Neuronal stem cell (in vitro differentiated cells): ENCODE results near the gene KRT84.
A peak's percentile ranks its signal among the peaks of the same experiment; 100 is the strongest.

ENCODE experiments used
- DNase-seq: peaks from one replicate; pipeline ENCODE4 v3.0.0-alpha.2; 2013; ENCODE audit warnings: low spot score
- H2AFZ ChIP-seq: one replicate; pipeline ENCODE4 v1.6.1; 2013; ENCODE audit warnings: mild to moderate bottlenecking, low read length, inconsistent platforms
- H2AK5ac ChIP-seq: 2 replicates; pipeline ENCODE4 v1.6.1; 2013; ENCODE audit warnings: low read depth, mild to moderate bottlenecking, inconsistent platforms, low read length, moderate library complexity, mixed read lengths
- H2BK120ac ChIP-seq: 2 replicates; pipeline ENCODE4 v1.6.1; 2013; ENCODE audit warnings: low read depth, mild to moderate bottlenecking, inconsistent platforms, low read length, moderate library complexity, mixed read lengths
- H2BK12ac ChIP-seq: one replicate; pipeline ENCODE4 v1.6.1; 2013; ENCODE audit warnings: low read length, inconsistent platforms
- H2BK15ac ChIP-seq: 2 replicates; pipeline ENCODE4 v1.6.1; 2013; ENCODE audit warnings: mild to moderate bottlenecking, low read length, inconsistent platforms, mixed read lengths
- H2BK5ac ChIP-seq: one replicate; pipeline ENCODE4 v1.6.1; 2013; ENCODE audit warnings: inconsistent platforms, mild to moderate bottlenecking, low read length, moderate library complexity
- H3K14ac ChIP-seq: one replicate; pipeline ENCODE4 v1.6.1; 2013; ENCODE audit warnings: low read length, inconsistent platforms
- H3K18ac ChIP-seq: 2 replicates; pipeline ENCODE4 v1.6.1; 2013; ENCODE audit warnings: low read length, inconsistent platforms
- H3K23ac ChIP-seq: 2 replicates; pipeline ENCODE4 v1.6.1; 2013; ENCODE audit warnings: low read depth, mild to moderate bottlenecking, mixed read lengths, low read length, inconsistent platforms; ENCODE audit not compliant: poor library complexity
- H3K27ac ChIP-seq: replicated peaks from 3 replicates; pipeline ENCODE4 v1.5.1; 2013; ENCODE audit warnings: low read length, inconsistent platforms
- H3K27me3 ChIP-seq, 3 experiments: 2 replicates each; pipeline ENCODE4 v1.6.1; 2013; ENCODE audit warnings: low read length in 3 of 3, mild to moderate bottlenecking in 2 of 3, inconsistent platforms in 1 of 3, low read depth in 1 of 3, mixed read lengths in 1 of 3, moderate library complexity in 1 of 3; ENCODE audit not compliant: control insufficient read depth in 3 of 3, insufficient read depth in 3 of 3
- H3K36me3 ChIP-seq, 2 donors: replicated peaks in 1 of 2; 2 replicates each; pipeline ENCODE4 v1.6.1; 2013; ENCODE audit warnings: low read length in 2 of 2; ENCODE audit not compliant: control insufficient read depth in 2 of 2, insufficient read depth in 2 of 2
- H3K4ac ChIP-seq: 2 replicates; pipeline ENCODE4 v1.6.1; 2013; ENCODE audit warnings: inconsistent platforms, mild to moderate bottlenecking, low read length, moderate library complexity
- H3K4me1 ChIP-seq, 2 donors: 1 replicate in 1 of 2; 2 replicates in 1 of 2; pipeline ENCODE4 v1.6.1; 2013; ENCODE audit warnings: low read length in 2 of 2, low read depth in 1 of 2; ENCODE audit not compliant: control insufficient read depth in 2 of 2, insufficient read depth in 1 of 2
- H3K4me2 ChIP-seq: one replicate; pipeline ENCODE4 v1.6.1; 2013; ENCODE audit warnings: mild to moderate bottlenecking, low read length, inconsistent platforms; ENCODE audit not compliant: insufficient read depth, poor library complexity, severe bottlenecking
- H3K4me3 ChIP-seq, 2 donors: 2 replicates each; pipeline ENCODE4 v1.5.1; 2013; ENCODE audit warnings: low read length in 2 of 2, mild to moderate bottlenecking in 2 of 2, inconsistent platforms in 1 of 2, moderate library complexity in 1 of 2
- H3K79me1 ChIP-seq: one replicate; pipeline ENCODE4 v1.6.1; 2013; ENCODE audit warnings: low read depth, mild to moderate bottlenecking, inconsistent platforms, low read length, moderate library complexity
- H3K9ac ChIP-seq: one replicate; pipeline ENCODE4 v1.6.1; 2013; ENCODE audit warnings: mild to moderate bottlenecking, low read depth, low read length, inconsistent platforms; ENCODE audit not compliant: poor library complexity
- H3K9me3 ChIP-seq, 2 donors: replicated peaks in 1 of 2; 2 replicates each; pipeline versions ENCODE3 to v1.6.1; 2013; ENCODE audit warnings: low read length in 2 of 2, mild to moderate bottlenecking in 2 of 2, inconsistent platforms in 1 of 2, low read depth in 1 of 2, mixed read lengths in 1 of 2, moderate library complexity in 1 of 2; ENCODE audit not compliant: control insufficient read depth in 2 of 2, insufficient read depth in 1 of 2
- H4K8ac ChIP-seq: one replicate; pipeline ENCODE4 v1.6.1; 2013; ENCODE audit warnings: low read depth, mild to moderate bottlenecking, inconsistent platforms, low read length, moderate library complexity
- H4K91ac ChIP-seq: one replicate; pipeline ENCODE4 v1.6.1; 2013; ENCODE audit warnings: low read length, low read depth, mild to moderate bottlenecking, inconsistent platforms; ENCODE audit not compliant: poor library complexity
- WGBS, 2 donors: extraction: QIAGEN DNeasy Blood & Tissue Kit; methylation state at CpG; one replicate each; pipeline ENCODE4 v1.1.7; 2013; ENCODE audit warnings: missing lambda C conversion rate in 2 of 2, mixed read lengths in 1 of 2; ENCODE audit not compliant: insufficient read length in 2 of 2, insufficient replicate concordance in 1 of 2; ENCODE audit errors: extremely low coverage in 2 of 2; 5-methylcytosine and 5-hydroxymethylcytosine counted together

The KRT84 gene

GRCh38 chr12:52396656-52397055, 11.2 kb upstream of the KRT84 start:
- no peak overlapping the region for H4K8ac ChIP-seq
- H3K36me3 ChIP-seq = no peaks in the 10 kb centered on the region
- H4K91ac ChIP-seq = no peak overlapping the region
- H3K27ac ChIP-seq = no peak overlapping the region
- H3K23ac ChIP-seq = peak overlapping the region; percentile 7
- H2AFZ ChIP-seq = no peak overlapping the region
- H3K4ac ChIP-seq = no peak overlapping the region
- H2BK12ac ChIP-seq = no peak overlapping the region
- H2BK120ac ChIP-seq = no peak overlapping the region
- no peak overlapping the region for H3K14ac ChIP-seq
- H3K9me3 ChIP-seq = peaks cover 0 to 2% of the 10 kb centered on the region in 2 donors
- no peak overlapping the region for H2BK15ac ChIP-seq
- H3K4me2 ChIP-seq = no peak overlapping the region
- H3K9ac ChIP-seq = no peak overlapping the region
- DNase-seq = no peak
- peaks cover 0 to 5% (median 2%) of the 10 kb centered on the region in 3 experiments for H3K27me3 ChIP-seq
- H3K18ac ChIP-seq = no peak overlapping the region
- H3K4me1 ChIP-seq = no peaks in the 10 kb centered on the region
- H2AK5ac ChIP-seq = no peak overlapping the region
- H3K4me3 ChIP-seq = no peak overlapping the region
- H3K79me1 ChIP-seq = no peaks in the 10 kb centered on the region
- no CpG with 5 or more reads among the region's 8 CpGs for WGBS, 2 donors
- no peak overlapping the region for H2BK5ac ChIP-seq

DNA sequence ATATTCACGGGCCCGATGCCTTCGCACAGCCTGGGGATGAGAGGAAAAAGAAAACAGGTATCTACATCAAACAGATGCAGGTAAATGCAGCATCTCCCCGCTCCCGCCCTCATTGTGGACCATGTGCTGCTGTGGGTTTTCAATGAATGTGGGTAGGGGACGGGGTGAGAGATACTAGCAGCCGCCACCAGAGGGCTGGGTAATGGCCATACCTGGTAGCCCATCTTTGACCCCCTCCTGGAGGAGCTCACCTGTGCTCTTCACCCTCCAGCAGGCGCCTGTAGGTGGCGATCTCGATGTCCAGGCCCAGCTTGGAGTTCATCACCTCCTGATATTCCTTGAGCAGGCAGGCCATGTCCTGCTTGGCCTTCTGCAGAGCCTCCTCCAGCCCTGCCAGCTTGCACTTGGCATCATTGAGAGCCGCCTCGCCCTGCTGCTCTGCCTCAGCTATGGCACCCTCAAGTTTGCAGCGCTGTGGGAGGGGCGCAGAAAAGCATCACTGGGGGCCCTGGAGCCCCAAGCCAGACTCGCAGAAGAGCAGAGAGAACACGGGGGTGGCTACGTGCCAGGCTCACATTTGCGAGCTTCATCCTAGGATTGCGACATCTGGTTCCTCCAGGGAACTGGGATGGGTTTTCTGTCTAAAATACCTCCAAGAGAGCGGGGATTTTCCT, 10.4 kb upstream of the KRT84 start:
- Histone ChIP-seq H2AFZ (no peak overlapping the region), H4K91ac (no peak overlapping the region), H2BK12ac (no peak overlapping the region), H2AK5ac (peak overlapping the region; percentile 5), H3K79me1 (no peaks in the 10 kb centered on the region), H3K23ac (no peak overlapping the region), H3K27ac (no peak overlapping the region), H3K4me3 (no peak overlapping the region), H4K8ac (no peak overlapping the region), H3K4ac (no peak overlapping the region), H3K14ac (no peak overlapping the region), H3K18ac (peak overlapping the region; percentile 77), H3K9ac (no peak overlapping the region), H3K4me1 (no peaks in the 10 kb centered on the region), H3K36me3 (no peaks in the 10 kb centered on the region), H2BK5ac (no peak overlapping the region), H3K27me3 (peaks cover 0 to 5% (median 2%) of the 10 kb centered on the region in 3 experiments), H3K4me2 (no peak overlapping the region), H2BK120ac (no peak overlapping the region), H3K9me3 (peaks cover 0 to 2% of the 10 kb centered on the region in 2 donors), H2BK15ac (peak overlapping the region; percentile 7)
- WGBS, 2 donors = no CpG with 5 or more reads among the region's 20 CpGs
- DNase-seq = no peak

GRCh38 chr12:52394836-52395405, 9.5 kb upstream of the KRT84 start:
- H3K79me1 ChIP-seq = no peaks in the 10 kb centered on the region
- H3K4me3 ChIP-seq = no peak overlapping the region
- H3K9ac ChIP-seq = no peak overlapping the region
- H3K27ac ChIP-seq = no peak overlapping the region
- H4K91ac ChIP-seq = no peak overlapping the region
- no peak overlapping the region for H3K4ac ChIP-seq
- H3K4me2 ChIP-seq = no peak overlapping the region
- H2BK15ac ChIP-seq = peak overlapping the region; percentile 7
- peaks cover 0 to 2% of the 10 kb centered on the region in 2 donors for H3K9me3 ChIP-seq
- H2BK12ac ChIP-seq = no peak overlapping the region
- H2BK120ac ChIP-seq = no peak overlapping the region
- no peak overlapping the region for H2BK5ac ChIP-seq
- no peaks in the 10 kb centered on the region for H3K36me3 ChIP-seq
- H2AK5ac ChIP-seq = no peak overlapping the region
- H3K14ac ChIP-seq = no peak overlapping the region
- H3K23ac ChIP-seq = no peak overlapping the region
- no CpG with 5 or more reads among the region's 13 CpGs for WGBS, 2 donors
- no peak overlapping the region for H2AFZ ChIP-seq
- no peaks in the 10 kb centered on the region for H3K4me1 ChIP-seq
- no peak overlapping the region for H4K8ac ChIP-seq
- H3K27me3 ChIP-seq = peaks cover 0 to 5% (median 2%) of the 10 kb centered on the region in 3 experiments
- no peak for DNase-seq
- peak overlapping the region; percentile 32 for H3K18ac ChIP-seq

DNA sequence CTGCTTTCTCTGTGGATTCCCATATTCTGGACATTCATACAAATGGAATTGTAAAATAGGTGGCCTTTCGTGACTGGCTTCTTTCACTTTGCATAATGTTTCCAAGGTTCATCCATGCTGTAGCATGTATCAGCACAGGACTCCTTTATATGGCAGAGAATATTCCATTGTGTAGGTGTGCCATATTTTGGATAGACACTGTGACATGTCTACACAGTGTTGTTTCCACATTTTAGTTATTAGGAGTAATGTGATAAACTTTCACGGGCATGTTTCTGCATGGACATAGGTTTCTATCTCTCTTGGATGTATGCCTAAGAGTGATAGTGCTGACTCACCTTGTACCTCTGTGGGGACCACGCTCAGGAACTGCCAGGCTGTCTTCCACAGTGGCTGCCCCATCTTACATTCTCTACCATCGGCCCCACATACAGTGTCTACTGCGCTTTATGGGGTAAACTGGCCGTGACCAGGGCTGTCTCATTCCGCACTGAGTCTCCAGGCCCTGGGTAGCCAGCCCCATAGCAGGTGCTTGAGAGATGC, 7.1 kb upstream of the KRT84 start:
- Histone ChIP-seq H3K27ac (no peak overlapping the region), H4K91ac (no peak overlapping the region), H3K9ac (no peak overlapping the region), H3K27me3 (peaks cover 0 to 5% (median 2%) of the 10 kb centered on the region in 3 experiments), H2AFZ (no peak overlapping the region), H3K4me3 (no peak overlapping the region), H2BK120ac (no peak overlapping the region), H2BK12ac (no peak overlapping the region), H3K4ac (no peak overlapping the region), H3K4me2 (no peak overlapping the region), H3K18ac (no peak overlapping the region), H3K23ac (no peak overlapping the region), H3K4me1 (peaks cover 0 to 4% of the 10 kb centered on the region in 2 donors), H2AK5ac (no peak overlapping the region), H3K79me1 (no peaks in the 10 kb centered on the region), H3K36me3 (no peaks in the 10 kb centered on the region), H3K14ac (no peak overlapping the region), H2BK15ac (no peak overlapping the region), H2BK5ac (no peak overlapping the region), H4K8ac (no peak overlapping the region), H3K9me3 (peaks cover 0 to 2% of the 10 kb centered on the region in 2 donors)
- WGBS, 2 donors = no CpG with 5 or more reads among the region's 7 CpGs
- no peak for DNase-seq
